HFFc6 (cell line): ENCODE results near the gene RS1. TPM values are rescaled to one million over a fixed set of nuclear protein-coding genes. Genes with fewer than 3 reads are reported as not detected.
A peak's percentile ranks its signal among the peaks of the same experiment; 100 is the strongest.

ENCODE experiments used
- DNase-seq: peaks from one replicate; pipeline ENCODE4 v3.0.0-alpha.2; 2018
- H3K27ac Mint-ChIP-seq: 2 replicates; pipeline ENCODE4 v1.8.0; 2020; ENCODE audit warnings: mild to moderate bottlenecking, mixed read lengths
- H3K27me3 Mint-ChIP-seq: 2 replicates; pipeline ENCODE4 v1.8.0; 2021; ENCODE audit warnings: mild to moderate bottlenecking, moderate library complexity, mixed read lengths; ENCODE audit not compliant: insufficient read depth
- H3K36me3 Mint-ChIP-seq: 2 replicates; pipeline ENCODE4 v1.8.0; 2021; ENCODE audit warnings: low read depth, mixed read lengths
- H3K4me1 Mint-ChIP-seq: 2 replicates; pipeline ENCODE4 v1.8.0; 2020; ENCODE audit warnings: low read depth, mixed read lengths
- H3K4me3 Mint-ChIP-seq: 2 replicates; pipeline ENCODE4 v1.8.0; 2020; ENCODE audit warnings: mild to moderate bottlenecking, moderate library complexity, mixed read lengths
- H3K9me3 Mint-ChIP-seq: 2 replicates; pipeline ENCODE4 v1.8.0; 2020; ENCODE audit warnings: mild to moderate bottlenecking, mixed read lengths
- total RNA-seq, 6 experiments: library from RNA; stranded (reverse); fragmentation: NEBNext Ultra II Directional; extraction: Animal tissue kit (Norgen Biotek cat#: 25700); gene quantifications; 2 replicates in 1 of 6; 3 replicates in 5 of 6; pipeline ENCODE4 v1.2.3, GENCODE V29; 2021
- TF ChIP-seq, protein P1 (sequence below): fragments of 200-600 bp; sonication (generic); IDR thresholded peaks from 2 replicates; pipeline ENCODE4 v1.5.0; 2021; ENCODE audit warnings: antibody characterized with exemption, mild to moderate bottlenecking

RS1 gene
- total RNA-seq, 6 experiments from 2014 or later = not detected

DNA sequence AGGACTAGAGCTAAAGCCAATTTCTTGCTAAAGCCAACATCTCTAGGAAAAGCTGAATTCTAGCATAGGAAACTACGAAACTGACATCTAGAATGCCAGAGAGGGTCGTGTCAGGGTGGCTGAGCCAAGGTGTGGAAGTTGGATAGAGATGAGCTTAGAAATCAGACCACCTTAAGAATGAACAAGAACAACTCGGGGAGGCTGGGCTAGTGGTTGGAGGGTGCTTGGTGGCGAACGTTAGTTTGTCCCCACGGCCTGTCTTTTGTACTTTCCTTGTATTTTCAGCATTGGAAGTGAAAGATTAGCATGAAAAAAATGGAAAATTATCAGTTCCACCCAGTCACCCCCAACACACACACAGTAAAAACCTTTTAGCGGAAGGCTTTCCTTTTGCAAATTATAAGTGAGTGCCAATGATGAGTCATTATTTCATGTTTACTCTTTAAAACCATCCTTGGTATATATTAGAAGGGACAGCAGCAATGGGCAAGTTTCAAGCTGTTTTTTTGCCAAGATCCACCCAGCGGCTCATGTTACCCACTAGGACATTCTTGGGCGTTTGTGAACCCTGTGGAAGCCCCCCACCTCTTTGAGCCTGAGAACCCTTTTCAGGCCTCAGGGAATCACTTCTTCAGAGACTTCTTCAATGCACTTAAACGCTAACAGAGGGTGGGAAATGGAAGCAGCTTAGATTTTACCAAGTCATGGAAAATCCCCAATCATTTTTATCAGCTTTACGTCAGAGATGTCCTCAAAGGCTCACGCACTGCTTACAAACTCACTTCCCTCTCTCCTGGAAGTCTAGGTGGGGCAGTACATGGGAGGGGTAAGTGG is 30.7 kb upstream of the RS1 start:
- Mint-ChIP-seq H3K4me3 (peak overlapping the region; percentile 46; the same call in 1 of the 2 replicates), H3K9me3 (no peaks in the 10 kb centered on the region), H3K27me3 (peaks cover 5% of the 10 kb centered on the region), H3K4me1 (peaks cover 12% of the 10 kb centered on the region), H3K27ac (no peak overlapping the region), H3K36me3 (no peaks in the 10 kb centered on the region)
- TF ChIP-seq, protein P1, sequence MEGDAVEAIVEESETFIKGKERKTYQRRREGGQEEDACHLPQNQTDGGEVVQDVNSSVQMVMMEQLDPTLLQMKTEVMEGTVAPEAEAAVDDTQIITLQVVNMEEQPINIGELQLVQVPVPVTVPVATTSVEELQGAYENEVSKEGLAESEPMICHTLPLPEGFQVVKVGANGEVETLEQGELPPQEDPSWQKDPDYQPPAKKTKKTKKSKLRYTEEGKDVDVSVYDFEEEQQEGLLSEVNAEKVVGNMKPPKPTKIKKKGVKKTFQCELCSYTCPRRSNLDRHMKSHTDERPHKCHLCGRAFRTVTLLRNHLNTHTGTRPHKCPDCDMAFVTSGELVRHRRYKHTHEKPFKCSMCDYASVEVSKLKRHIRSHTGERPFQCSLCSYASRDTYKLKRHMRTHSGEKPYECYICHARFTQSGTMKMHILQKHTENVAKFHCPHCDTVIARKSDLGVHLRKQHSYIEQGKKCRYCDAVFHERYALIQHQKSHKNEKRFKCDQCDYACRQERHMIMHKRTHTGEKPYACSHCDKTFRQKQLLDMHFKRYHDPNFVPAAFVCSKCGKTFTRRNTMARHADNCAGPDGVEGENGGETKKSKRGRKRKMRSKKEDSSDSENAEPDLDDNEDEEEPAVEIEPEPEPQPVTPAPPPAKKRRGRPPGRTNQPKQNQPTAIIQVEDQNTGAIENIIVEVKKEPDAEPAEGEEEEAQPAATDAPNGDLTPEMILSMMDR = no peak
- peak; percentile 6 for DNase-seq

DNA sequence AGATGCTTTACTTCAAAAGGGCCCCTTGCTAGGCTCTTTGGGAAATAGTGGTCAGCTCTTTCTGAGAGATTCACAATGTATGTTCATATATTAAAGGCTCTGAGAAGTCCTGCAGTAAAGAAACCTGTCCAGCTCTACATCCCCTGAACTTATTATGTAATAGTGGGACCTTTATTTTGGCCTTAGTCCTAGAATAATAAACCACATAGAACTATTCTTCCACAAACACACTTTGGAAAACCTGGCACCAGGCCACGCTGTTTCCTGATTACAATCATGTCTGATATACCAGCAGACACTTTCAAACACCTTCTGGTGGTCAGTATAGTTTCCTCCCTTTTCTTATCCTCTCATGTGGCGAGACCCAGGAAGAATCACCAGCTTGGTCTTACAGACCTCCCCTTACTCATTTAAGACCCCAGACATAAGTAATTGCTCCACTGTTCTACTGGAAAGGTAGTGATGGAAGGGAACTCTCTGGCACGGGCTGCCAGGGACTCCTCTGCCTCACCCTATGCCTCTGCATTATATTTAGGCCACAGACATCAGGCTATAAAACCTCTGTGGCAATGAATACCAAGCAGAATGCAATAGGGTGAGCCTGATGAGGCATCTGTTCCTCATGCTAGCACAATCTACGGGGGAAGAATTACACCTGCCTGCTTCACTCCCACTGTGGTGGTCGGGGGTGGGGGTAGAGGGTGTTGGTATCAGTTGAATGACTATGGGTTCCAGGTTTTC is 29.9 kb upstream of the RS1 start:
- H3K36me3 Mint-ChIP-seq = no peaks in the 10 kb centered on the region
- no peak overlapping the region; the same call in 1 of the 2 replicates for H3K4me3 Mint-ChIP-seq
- H3K9me3 Mint-ChIP-seq = no peaks in the 10 kb centered on the region
- DNase-seq = no peak
- H3K27ac Mint-ChIP-seq = no peak overlapping the region
- H3K27me3 Mint-ChIP-seq = peaks cover 8% of the 10 kb centered on the region
- peaks cover 12% of the 10 kb centered on the region for H3K4me1 Mint-ChIP-seq
- TF ChIP-seq, protein P1 = no peak

GRCh38 chrX:18698737-18699650 is 27.1 kb upstream of the RS1 start:
- Mint-ChIP-seq H3K9me3 (no peaks in the 10 kb centered on the region), H3K4me3 (no peak overlapping the region), H3K4me1 (peaks cover 12% of the 10 kb centered on the region), H3K27me3 (peaks cover 7% of the 10 kb centered on the region), H3K36me3 (no peaks in the 10 kb centered on the region), H3K27ac (no peak overlapping the region)
- TF ChIP-seq, protein P1 = no peak
- no peak for DNase-seq

GRCh38 chrX:18696653-18697052 is 24.7 kb upstream of the RS1 start:
- TF ChIP-seq, protein P1 = no peak
- peaks cover under 1% of the 10 kb centered on the region; the same call in 1 of the 2 replicates for H3K4me1 Mint-ChIP-seq
- no peak for DNase-seq
- H3K36me3 Mint-ChIP-seq = no peaks in the 10 kb centered on the region
- H3K27ac Mint-ChIP-seq = no peak overlapping the region
- H3K4me3 Mint-ChIP-seq = no peak overlapping the region
- H3K9me3 Mint-ChIP-seq = no peaks in the 10 kb centered on the region
- peaks cover 12% of the 10 kb centered on the region for H3K27me3 Mint-ChIP-seq

DNA sequence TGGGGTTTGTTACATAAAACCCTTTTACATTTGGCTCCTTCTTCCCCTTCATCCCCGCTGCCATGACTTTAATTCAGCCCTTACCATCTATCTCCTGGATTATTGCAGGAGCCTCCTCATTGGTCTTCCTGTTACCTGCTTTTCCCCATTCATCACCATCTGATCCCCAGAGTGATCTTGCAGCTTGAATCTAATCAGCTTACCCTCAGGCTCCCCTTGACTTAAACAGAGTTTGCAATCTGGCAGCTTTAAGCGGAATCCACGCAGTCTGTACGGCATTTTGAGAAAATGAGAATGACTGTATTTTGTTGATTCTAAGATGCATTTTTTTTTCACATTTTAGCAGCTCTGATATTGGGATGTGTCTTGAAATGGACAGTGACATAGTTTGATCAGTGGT is 20.6 kb upstream of the RS1 start:
- no peak overlapping the region for H3K27ac Mint-ChIP-seq
- H3K36me3 Mint-ChIP-seq = no peaks in the 10 kb centered on the region

More for the DNA sequence above, 20.6 kb upstream of the RS1 start:
- H3K27me3 Mint-ChIP-seq = peaks cover 18% of the 10 kb centered on the region
- no peaks in the 10 kb centered on the region for H3K4me1 Mint-ChIP-seq
- no peaks in the 10 kb centered on the region for H3K9me3 Mint-ChIP-seq
- H3K4me3 Mint-ChIP-seq = no peak overlapping the region
- TF ChIP-seq, protein P1 = no peak
- no peak for DNase-seq
